NB4 (cell line): ENCODE data around the gene SPON2.

ENCODE experiments used
- DNase-seq: peaks from one replicate; pipeline ENCODE4 v3.0.0; 2010; ENCODE audit warnings: low read depth
- H3K4me3 ChIP-seq: one replicate; pipeline ENCODE4 v1.5.1; 2011; ENCODE audit warnings: mild to moderate bottlenecking, low read depth, low read length, moderate library complexity
- CTCF ChIP-seq: IDR thresholded peaks from one replicate; pipeline ENCODE4 v1.5.1; 2012; ENCODE audit warnings: low read depth, low read length
- MAX ChIP-seq: IDR thresholded peaks from 2 replicates; pipeline ENCODE4 v1.6.1; 2011; ENCODE audit warnings: low read depth, low read length
- MYC ChIP-seq: IDR thresholded peaks from 2 replicates; pipeline ENCODE4 v1.6.1; 2011; ENCODE audit warnings: low read depth, low read length
- POLR2A ChIP-seq: IDR thresholded peaks from 2 replicates; pipeline ENCODE4 v1.6.1; 2011; ENCODE audit warnings: mild to moderate bottlenecking; ENCODE audit not compliant: insufficient read length; ENCODE audit errors: extremely low read depth

The SPON2 gene

GRCh38 chr4:1209821-1210220 lies 37.4 kb upstream of the SPON2 start:
- DNase-seq: no peak
- no peak overlapping the region for H3K4me3 ChIP-seq
- TF ChIP-seq MAX (no peak), MYC (no peak), CTCF (no peak), POLR2A (no peak)

GRCh38 chr4:1208970-1209704 lies 36.8 kb upstream of the SPON2 start:
- H3K4me3 ChIP-seq: no peak overlapping the region
- TF ChIP-seq POLR2A: no peak
- TF ChIP-seq MYC: no peak
- no peak for TF ChIP-seq MAX
- TF ChIP-seq CTCF: no peak
- no peak for DNase-seq

GRCh38 chr4:1208266-1208961 lies 36.0 kb upstream of the SPON2 start:
- H3K4me3 ChIP-seq: no peak overlapping the region
- DNase-seq: no peak
- no peak for TF ChIP-seq MAX
- no peak for TF ChIP-seq MYC
- TF ChIP-seq POLR2A: no peak
- TF ChIP-seq CTCF: no peak

- no peak overlapping the region for H3K4me3 ChIP-seq
- no peak for TF ChIP-seq CTCF
- no peak for TF ChIP-seq POLR2A
- no peak for DNase-seq
Measured at GRCh38 chr4:1207603-1208265, 35.4 kb upstream of the SPON2 start.

GRCh38 chr4:1207157-1207470 lies 34.7 kb upstream of the SPON2 start:
- TF ChIP-seq MYC (no peak), POLR2A (no peak), MAX (no peak), CTCF (no peak)
- no peak overlapping the region for H3K4me3 ChIP-seq
- DNase-seq: no peak
